ENCODE results near the gene ONECUT1.

Gene ONECUT1

GRCh38 chr15:52716536-52716935 is 73.6 kb downstream of the ONECUT1 start:
- TF ChIP-seq ZFX (IDR thresholded peaks at IDR 0.05) (no peak), CTCF (conservative IDR thresholded peaks at IDR 0.05) (no peak)

GRCh38 chr15:52715411-52715810 is 74.7 kb downstream of the ONECUT1 start:
- no peak overlapping the region for H3K27ac ChIP-seq
- TF ChIP-seq ZFX (IDR thresholded peaks at IDR 0.05) (no peak), CTCF (conservative IDR thresholded peaks at IDR 0.05) (no peak)

More at GRCh38 chr15:52716536-52716935, 73.6 kb downstream of the ONECUT1 start:
- H3K27ac ChIP-seq, result no peak overlapping the region

- no peak overlapping the region for H3K27ac ChIP-seq
- TF ChIP-seq CTCF (conservative IDR thresholded peaks at IDR 0.05), result no peak
- no peak for TF ChIP-seq ZFX (IDR thresholded peaks at IDR 0.05)
These were observed 75.2 kb downstream of the ONECUT1 start for GRCh38 chr15:52714968-52715367.

GRCh38 chr15:52710708-52711389 is 79.3 kb downstream of the ONECUT1 start:
- no peak overlapping the region for H3K27ac ChIP-seq
- no peak for TF ChIP-seq ZFX (IDR thresholded peaks at IDR 0.05)

GRCh38 chr15:52710050-52710707 is 80.0 kb downstream of the ONECUT1 start:
- TF ChIP-seq CTCF (conservative IDR thresholded peaks at IDR 0.05) (no peak), ZFX (IDR thresholded peaks at IDR 0.05) (no peak)
- H3K27ac ChIP-seq, result no peak overlapping the region

DNA sequence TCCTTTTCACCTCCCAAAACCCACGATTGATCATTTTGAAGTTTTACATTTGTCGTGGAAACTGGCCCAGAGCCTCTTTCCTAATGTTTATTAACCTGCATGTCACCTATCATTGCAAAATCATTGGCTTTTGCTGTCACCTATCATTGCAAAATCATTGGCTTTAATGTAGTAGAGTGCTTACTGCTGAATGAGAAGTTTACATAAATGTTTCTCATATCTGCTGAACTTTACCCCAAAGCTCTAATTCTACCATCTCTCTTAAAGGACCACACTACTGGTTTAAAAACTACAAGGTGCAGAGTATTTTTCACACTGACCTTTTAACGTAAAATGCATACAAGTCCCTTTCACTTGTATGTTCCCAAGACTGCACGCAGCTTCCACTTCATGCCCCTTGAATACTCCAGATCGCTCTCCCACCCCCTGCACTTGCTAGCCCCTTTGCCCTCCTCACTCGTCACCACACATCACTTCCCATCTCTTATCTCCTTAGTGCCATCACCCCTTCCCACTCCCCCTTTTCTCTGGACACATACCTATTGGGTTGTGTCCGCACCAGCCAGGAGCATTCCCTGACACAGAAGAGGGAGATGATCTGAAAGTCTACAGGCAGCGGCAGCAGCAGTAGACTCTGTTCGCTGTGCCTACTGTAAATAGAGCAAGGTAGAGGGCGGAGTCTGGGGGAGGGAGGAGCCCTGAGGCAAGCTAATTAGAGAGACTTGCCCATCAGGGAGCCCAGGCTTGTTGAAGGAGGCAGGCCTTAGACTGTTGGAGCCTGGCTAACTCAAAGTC is 80.8 kb downstream of the ONECUT1 start:
- H3K27ac ChIP-seq, result no peak overlapping the region
- TF ChIP-seq ZFX (IDR thresholded peaks at IDR 0.05), result no peak
- TF ChIP-seq CTCF (conservative IDR thresholded peaks at IDR 0.05), result no peak
